HG02763 (cell line): ENCODE data around the gene EYA4.

ENCODE experiments used
- ATAC-seq: cut with Tn5 transposase; IDR thresholded peaks from one replicate; pipeline ENCODE4 v1.9.1; 2021; ENCODE audit warnings: mild to moderate bottlenecking, moderate library complexity; ENCODE audit not compliant: unreplicated experiment

EYA4 gene

DNA sequence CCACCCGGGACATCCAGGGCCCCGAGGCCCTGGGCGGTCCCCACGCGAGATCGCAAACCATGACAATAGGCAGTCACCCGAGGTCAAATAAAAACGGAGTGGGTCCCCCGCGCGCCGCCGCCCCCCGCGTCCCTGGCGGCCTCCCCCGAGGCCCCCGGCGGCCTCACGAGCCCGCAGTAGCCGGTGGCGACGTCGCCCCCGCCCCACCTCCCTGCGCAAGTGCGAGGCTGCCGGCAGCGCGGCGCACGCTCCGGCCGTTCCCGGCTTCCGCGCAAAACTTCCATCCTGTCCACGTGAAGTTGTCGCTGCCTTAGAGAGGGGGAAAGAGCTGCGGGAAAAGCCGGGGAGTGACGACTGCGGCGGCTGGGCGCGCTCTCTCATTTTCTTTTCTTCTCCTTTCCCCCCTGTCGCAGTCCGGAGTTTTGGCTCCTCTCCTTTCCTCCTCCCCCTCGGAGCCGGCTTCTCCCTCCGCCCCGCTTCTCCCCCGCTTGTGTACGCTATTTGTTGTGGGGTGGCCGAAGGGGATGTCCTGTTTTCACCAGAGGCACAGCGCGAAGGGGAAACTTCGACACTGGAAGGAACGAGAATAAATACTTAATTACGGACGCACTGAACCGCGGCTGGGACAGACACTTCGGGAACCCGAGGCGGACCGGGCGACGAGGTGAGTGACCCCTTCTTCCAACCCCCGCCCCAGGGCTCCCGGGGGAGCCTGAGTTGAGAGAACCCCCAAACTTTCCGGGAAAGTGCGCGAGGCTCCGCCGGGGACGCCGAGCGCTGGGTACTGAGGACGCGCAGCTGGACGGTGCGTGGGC is at the start of gene EYA4:
Gene EYA4, plus strand, starts transcription at position 272 of the 815 bp plus-strand sequence. CDS start 33,424 bp downstream, outside the sequence.
- ATAC-seq = no peak

GRCh38 chr6:133193396-133193795 is 47.8 kb upstream of the EYA4 start:
- no peak for ATAC-seq

- no peak for ATAC-seq
Measured at GRCh38 chr6:133198725-133199124, 42.4 kb upstream of the EYA4 start.

- no peak for ATAC-seq
Measured at GRCh38 chr6:133201231-133201630, 39.9 kb upstream of the EYA4 start.

GRCh38 chr6:133202610-133203343 is 38.4 kb upstream of the EYA4 start:
- no peak for ATAC-seq

- no peak for ATAC-seq
Measured at GRCh38 chr6:133203344-133203697, 37.8 kb upstream of the EYA4 start.

- no peak for ATAC-seq
Measured at GRCh38 chr6:133205304-133205703, 35.9 kb upstream of the EYA4 start.

DNA sequence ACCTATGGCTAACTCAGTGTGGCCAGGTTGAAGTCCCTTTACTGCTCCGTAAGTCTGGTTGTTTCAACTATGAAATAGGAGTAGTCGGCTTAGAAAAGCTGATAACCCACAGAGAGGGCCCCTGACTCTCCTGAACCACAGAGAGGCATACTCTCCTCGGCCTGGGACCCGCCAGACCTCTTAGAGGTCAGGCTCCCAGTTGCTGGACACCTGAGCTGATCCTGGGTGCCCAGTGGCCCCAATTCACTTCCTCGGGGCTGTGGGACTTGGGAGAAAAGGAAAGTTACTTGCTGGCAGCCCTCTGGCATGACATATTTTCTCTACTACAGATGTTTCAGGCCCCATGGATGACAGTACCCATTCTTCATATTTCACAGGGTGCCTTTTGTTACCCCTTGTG is 34.2 kb upstream of the EYA4 start:
- ATAC-seq = no peak

- no peak for ATAC-seq
Measured at GRCh38 chr6:133207754-133208153, 33.4 kb upstream of the EYA4 start.

DNA sequence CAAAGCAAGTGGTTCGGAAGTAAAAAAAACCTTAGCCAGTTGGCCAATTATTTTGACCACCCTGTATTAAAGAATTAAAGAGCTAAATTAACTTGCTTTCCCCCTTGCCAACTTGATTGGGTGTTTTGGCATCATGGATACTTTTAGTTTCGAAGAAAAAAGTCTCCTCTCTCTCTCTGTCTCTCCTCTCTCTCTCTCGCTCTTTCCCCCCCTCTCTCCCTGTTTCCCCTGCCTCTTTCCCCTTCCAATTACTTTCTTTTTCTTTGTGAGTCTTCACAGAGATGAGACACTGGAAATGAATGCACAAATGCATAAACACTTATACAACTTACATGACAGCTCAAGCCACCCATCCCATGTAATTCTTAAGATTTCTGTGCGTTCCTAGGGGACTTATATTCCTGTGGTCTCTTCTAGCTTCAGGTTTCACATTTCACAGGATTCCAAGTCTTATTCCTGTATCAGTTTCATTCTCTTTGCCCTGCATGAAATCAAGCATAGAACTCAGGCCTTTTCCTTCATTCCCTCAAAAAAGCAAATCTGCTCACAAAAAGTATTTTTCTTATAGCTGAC is 32.9 kb upstream of the EYA4 start:
- ATAC-seq = no peak

DNA sequence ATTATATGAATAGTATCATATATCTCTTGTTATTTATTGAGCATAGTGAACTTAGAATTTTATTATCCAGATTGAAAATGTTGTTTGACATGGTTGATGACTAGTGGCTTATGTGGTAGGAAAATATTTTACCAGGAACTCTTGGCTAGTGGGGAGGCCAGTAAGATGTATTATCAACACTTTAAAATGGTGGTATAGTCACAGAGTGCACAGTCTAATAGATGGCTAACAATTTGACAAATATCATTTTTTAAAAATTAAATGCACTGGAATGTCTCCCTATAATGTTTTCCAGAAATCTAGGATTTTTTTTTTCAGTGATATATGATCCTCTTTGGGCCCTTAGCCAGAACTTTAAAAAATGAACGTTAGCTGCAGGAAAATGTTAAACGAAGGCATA is 26.9 kb upstream of the EYA4 start:
- no peak for ATAC-seq

DNA sequence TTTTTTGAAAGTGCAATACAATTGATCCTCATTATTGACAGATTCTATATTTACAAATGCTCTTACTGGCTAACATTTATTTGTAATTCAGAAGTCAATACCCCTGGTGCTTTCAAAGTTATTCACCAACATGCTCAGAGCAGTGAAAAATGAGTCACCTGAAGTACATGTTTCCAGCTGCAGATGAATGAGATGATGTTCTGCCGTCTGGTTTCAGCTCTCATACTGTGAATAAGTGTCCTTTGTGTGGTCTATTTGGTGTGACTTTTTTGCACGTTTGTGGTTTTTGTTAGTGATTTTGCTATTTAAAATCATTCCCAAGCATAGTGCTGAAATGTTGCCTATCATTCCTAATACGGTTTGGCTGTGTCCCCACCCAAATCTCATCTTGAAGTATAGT is 22.3 kb upstream of the EYA4 start:
- ATAC-seq = no peak

GRCh38 chr6:133223452-133224029 is 17.6 kb upstream of the EYA4 start:
- ATAC-seq = no peak

DNA sequence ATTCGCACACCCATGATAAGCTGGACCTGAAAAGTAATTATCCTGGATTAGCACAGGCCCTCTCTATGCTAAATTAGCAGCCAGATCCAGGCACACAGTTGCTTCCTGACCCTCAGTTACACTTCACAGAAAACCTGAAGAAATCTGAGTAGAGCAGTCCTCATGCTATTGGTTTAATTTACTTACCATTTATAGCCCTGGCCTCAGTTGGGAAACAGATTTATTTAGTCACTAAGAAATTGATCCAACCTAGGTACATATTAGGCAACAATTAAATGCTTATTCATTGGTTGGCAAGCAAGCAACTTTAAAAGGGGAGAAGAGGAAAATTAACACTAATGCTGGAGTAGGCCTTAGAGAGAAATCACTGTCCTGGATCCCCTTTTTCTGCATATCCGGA is 15.6 kb upstream of the EYA4 start:
- ATAC-seq = no peak

- ATAC-seq = no peak
Measured at GRCh38 chr6:133227344-133227743, 13.8 kb upstream of the EYA4 start.

DNA sequence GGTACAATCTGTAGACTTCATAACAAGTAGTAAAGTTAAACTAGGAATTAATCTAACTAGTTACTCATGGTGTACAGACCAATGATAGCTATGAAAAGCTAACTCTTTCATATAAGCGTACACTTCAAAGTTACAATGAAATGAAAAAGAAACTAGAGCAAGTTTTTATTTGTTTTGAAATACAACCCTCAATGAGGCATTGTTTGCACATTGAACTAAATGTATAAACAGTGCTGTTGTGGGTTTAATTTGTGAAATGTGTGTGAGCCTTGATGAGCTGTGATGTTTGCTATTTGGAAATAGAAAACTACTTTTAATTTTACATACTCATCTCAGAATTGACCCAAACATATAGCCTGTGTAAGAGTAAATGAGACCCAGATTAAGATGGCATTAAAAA is 11.1 kb upstream of the EYA4 start:
- ATAC-seq = no peak

- ATAC-seq = no peak
Measured at GRCh38 chr6:133235221-133235620, 5.9 kb upstream of the EYA4 start.

- ATAC-seq = no peak
Measured at GRCh38 chr6:133236932-133237331, 4.2 kb upstream of the EYA4 start.

- no peak for ATAC-seq
Measured at GRCh38 chr6:133240511-133241085, 559 bp upstream of the EYA4 start.

DNA sequence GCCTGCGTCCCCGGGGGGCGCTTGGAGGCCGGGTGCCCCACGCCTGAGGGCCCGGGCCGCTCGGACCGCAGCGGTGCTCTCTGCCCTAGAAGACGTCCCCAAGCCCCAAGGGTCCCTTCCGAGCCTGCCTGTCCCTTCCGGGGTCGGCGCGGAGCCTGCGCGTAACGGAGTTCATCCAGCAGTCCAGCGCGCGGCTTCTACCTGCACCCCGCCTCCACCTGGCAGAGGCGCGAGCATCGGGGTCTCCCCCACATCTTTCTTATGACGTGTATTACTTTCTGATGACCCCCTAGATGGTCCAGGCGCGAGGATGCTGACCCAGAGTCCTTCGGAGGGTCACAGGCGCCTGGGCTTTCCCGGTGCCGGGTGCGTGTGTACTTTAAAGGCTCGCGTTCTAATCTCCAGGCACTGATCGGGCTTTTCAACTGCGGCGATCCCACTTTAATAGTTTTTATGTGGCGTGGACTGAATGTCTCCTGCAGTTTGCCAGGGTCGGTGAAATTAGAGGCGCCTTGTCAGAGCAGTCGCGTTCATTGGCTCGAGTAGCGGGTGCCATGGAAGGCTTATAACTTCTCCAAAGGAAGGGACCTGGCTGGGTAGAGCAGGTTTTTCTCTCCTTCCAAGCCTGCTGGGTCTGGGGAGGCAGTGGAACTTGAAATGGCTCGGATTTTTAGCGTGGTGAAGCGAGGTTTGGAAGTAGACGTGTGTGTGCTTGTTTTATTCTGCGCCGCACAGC is 912 bp downstream of the EYA4 start:
- no peak for ATAC-seq
